Activated B cell treated with CpG ODN at 0.5 μM for 24 hours (primary cell): ENCODE measurements around the gene ARHGAP21. TPM values are rescaled to one million over a fixed set of nuclear protein-coding genes. Genes with fewer than 3 reads are reported as not detected.

Experiments used
- ATAC-seq: fragments of 200-7000 bp; cut with Tn5 transposase; one replicate; pipeline ENCODE4 v1.10.0; 2021; ENCODE audit warnings: low read depth, mild to moderate bottlenecking, moderate library complexity
- CTCF ChIA-PET: fragments of 350-600 bp; sonication (Branson Sonifier 250); formaldehyde crosslinking; loops from one replicate; lab custom pipeline; 2021; ENCODE audit warnings: antibody characterized with exemption; lab: Charles Lee
- POLR2A ChIA-PET: fragments of 350-600 bp; sonication (Branson Sonifier 250); formaldehyde crosslinking; loops from one replicate; lab custom pipeline; 2021; ENCODE audit warnings: antibody characterized with exemption; lab: Charles Lee
- DNase-seq: peaks from one replicate; pipeline ENCODE4 v3.0.0; 2022
- H3K27ac Mint-ChIP-seq: one replicate; pipeline ENCODE4 v1.8.0; 2020; ENCODE audit warnings: mixed read lengths
- H3K27me3 Mint-ChIP-seq: one replicate; pipeline ENCODE4 v1.8.0; 2021; ENCODE audit warnings: mixed read lengths
- H3K36me3 Mint-ChIP-seq: one replicate; pipeline ENCODE4 v1.8.0; 2021; ENCODE audit warnings: low read depth, mixed read lengths
- H3K4me1 Mint-ChIP-seq: one replicate; pipeline ENCODE4 v1.8.0; 2021; ENCODE audit warnings: mixed read lengths
- H3K4me3 Mint-ChIP-seq: one replicate; pipeline ENCODE4 v1.8.0; 2020; ENCODE audit warnings: mild to moderate bottlenecking, mixed read lengths
- H3K9me3 Mint-ChIP-seq: one replicate; pipeline ENCODE4 v1.8.0; 2020; ENCODE audit warnings: mixed read lengths
- intact Hi-C: fragments of 100-400 bp; cut with micrococcal nuclease; formaldehyde crosslinking; loops from one replicate; pipeline ENCODE4 v1.15.1; 2024
- total RNA-seq: library from RNA; stranded (reverse); gene quantifications from 2 replicates; pipeline ENCODE4 v1.2.3, GENCODE V29; 2022
- TF ChIP-seq, protein P1 (sequence below): fragments of 200-600 bp; IDR thresholded peaks from one replicate; pipeline ENCODE4 v1.8.0; 2022; ENCODE audit warnings: antibody characterized with exemption, mild to moderate bottlenecking

Gene ARHGAP21
- total RNA-seq, 1 donor from 2014 or later = 20.8 TPM

DNA sequence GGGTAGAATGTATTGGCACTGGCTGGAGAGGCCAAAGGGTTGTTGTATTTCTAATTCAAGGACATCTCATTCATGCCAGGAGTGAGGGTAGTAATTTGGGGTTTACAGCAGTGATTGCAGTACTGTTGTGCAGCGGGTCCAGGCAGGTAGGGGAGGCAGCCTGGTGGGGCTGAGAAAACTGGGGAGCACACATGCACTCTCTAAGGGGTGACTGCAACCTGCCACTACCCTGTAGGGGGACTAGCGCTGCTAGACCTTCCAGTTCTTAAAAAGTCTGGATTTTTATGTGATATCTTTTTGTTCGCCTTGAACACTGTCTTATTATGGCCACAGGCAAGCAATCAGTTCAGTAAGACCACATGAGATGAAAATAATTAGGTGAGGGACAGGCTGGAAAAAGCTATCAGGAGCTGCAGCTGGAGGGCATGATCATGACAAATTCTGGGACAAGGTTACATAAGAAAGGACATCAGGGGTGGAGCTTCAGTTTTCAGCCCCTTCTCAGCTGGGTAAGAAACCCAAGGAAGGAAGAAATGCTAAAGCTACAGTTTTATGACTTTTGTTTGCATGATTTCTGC is 149.0 kb downstream of the ARHGAP21 start:
- POLR2A ChIA-PET = no interaction called here

DNA sequence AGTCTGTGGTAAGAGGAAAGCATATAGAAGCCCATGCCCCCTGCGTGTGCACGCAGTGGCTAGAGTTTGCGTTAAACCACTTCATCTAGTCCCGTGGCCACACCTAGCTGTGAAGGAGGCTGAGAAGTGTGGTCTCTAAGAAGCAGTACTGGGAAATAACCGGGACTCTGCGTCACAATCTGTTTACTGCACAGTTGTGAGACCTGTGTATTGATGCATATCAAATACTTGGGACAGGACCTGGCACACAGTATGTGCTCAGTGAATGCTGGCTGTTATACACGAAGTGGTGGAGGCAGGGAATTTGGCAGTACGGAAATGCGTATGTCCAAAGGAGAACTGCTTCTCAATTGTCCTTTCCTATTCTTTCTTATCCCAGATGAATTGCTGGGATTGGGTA is 149.5 kb downstream of the ARHGAP21 start:
- intact Hi-C loops = no loop called here
- Mint-ChIP-seq H3K36me3 (no peaks in the 10 kb centered on the region), H3K27me3 (peaks cover 10% of the 10 kb centered on the region), H3K4me3 (no peak overlapping the region), H3K27ac (no peak overlapping the region), H3K9me3 (peaks cover 9% of the 10 kb centered on the region), H3K4me1 (no peaks in the 10 kb centered on the region)
- CTCF ChIA-PET = interaction anchor here (0.6 kb wide), 1 partner anchor 12 kb away, joined by 3 read pairs; no protein-coding TSS in a partner anchor
- no peak for ATAC-seq
- POLR2A ChIA-PET = no interaction called here
- no peak for DNase-seq
- TF ChIP-seq, protein P1, sequence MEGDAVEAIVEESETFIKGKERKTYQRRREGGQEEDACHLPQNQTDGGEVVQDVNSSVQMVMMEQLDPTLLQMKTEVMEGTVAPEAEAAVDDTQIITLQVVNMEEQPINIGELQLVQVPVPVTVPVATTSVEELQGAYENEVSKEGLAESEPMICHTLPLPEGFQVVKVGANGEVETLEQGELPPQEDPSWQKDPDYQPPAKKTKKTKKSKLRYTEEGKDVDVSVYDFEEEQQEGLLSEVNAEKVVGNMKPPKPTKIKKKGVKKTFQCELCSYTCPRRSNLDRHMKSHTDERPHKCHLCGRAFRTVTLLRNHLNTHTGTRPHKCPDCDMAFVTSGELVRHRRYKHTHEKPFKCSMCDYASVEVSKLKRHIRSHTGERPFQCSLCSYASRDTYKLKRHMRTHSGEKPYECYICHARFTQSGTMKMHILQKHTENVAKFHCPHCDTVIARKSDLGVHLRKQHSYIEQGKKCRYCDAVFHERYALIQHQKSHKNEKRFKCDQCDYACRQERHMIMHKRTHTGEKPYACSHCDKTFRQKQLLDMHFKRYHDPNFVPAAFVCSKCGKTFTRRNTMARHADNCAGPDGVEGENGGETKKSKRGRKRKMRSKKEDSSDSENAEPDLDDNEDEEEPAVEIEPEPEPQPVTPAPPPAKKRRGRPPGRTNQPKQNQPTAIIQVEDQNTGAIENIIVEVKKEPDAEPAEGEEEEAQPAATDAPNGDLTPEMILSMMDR = no peak

More for the DNA sequence above, 149.0 kb downstream of the ARHGAP21 start:
- ATAC-seq (no peak), DNase-seq (no peak)
- intact Hi-C loops = no loop called here
- Mint-ChIP-seq H3K27ac (no peak overlapping the region), H3K36me3 (no peaks in the 10 kb centered on the region), H3K4me1 (no peaks in the 10 kb centered on the region), H3K9me3 (peaks cover 9% of the 10 kb centered on the region), H3K4me3 (no peak overlapping the region), H3K27me3 (peaks cover 8% of the 10 kb centered on the region)
- TF ChIP-seq, protein P1 = no peak
- CTCF ChIA-PET = no interaction called here

DNA sequence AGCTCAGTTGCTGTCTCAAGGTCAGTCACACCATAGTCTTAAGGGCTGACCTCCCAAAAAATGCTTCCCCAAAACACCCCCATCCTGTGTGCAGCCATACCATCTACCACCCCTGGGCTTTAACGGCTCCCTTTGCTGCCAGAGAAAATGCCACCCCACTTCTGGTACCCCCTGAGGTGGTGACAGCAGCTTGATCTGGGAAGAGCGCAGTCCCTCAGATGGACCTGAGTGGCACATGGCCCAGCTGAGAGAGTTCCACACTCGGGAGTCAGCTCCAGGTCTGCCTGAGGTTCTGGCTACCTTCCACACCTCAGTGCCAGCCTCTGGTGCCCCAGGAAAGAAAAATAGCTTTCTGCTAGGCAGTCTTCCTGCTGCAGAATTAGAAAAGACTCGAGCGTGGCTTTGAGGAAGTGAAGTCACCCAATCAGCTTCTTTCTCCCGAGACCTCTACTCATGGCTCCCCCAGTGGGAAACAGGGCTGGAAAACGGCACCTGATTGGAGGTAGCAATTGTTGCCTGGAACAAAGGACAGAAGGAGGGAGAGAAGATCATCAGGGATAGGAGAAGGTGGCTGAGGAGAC is 151.7 kb downstream of the ARHGAP21 start:
- Mint-ChIP-seq H3K36me3 (no peaks in the 10 kb centered on the region), H3K27ac (no peak overlapping the region), H3K9me3 (peaks cover 6% of the 10 kb centered on the region), H3K4me3 (no peak overlapping the region), H3K4me1 (no peaks in the 10 kb centered on the region), H3K27me3 (peaks cover 10% of the 10 kb centered on the region)
- no peak for ATAC-seq
- intact Hi-C loops = no loop called here
- TF ChIP-seq, protein P1 = no peak
- CTCF ChIA-PET = no interaction called here
- DNase-seq = no peak
- POLR2A ChIA-PET = no interaction called here

DNA sequence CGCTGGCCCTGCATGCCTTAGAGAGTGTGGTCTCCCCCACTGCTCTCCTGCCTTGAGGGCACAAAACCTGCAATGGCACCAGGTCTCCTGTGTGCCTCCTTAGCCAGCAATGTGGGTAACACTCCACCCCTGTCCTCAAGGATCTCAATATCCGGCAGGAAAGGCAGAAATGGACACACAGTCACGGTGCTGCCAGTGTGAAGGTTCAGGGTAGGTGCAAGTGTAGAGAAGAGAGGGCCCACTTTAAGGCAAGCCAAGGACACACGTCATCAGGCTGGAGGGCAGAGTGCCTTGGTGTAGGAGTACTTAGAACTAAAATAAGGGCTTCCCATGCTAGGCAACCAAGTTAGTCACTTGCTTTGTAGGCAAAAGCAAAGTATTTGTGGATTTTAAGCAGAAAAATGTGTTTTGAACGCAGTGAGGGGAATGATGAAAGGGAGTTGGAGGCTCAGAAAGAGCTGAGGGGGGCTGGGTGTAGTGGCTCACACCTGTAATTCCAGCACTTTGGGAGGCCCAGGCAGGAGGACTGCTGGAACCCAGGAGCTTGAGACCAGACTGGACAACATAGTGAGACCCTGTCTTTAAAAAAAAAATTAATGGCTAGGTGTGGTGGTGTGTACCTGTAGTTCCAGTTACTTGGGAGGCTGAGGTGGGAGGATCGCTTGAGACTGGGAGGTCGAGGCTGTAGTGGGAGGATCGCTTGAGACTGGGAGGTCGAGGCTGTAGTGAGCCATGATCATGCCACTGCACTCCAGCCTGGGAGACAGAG is 152.8 kb downstream of the ARHGAP21 start:
- Mint-ChIP-seq H3K9me3 (no peaks in the 10 kb centered on the region), H3K27me3 (peaks cover 10% of the 10 kb centered on the region)
- no peak for ATAC-seq

More for the DNA sequence above, 152.8 kb downstream of the ARHGAP21 start:
- no peak for DNase-seq
- Mint-ChIP-seq H3K36me3 (no peaks in the 10 kb centered on the region), H3K27ac (no peak overlapping the region), H3K4me1 (no peaks in the 10 kb centered on the region), H3K4me3 (no peak overlapping the region)
- intact Hi-C loops = no loop called here
- POLR2A ChIA-PET = no interaction called here
- TF ChIP-seq, protein P1 = no peak
- CTCF ChIA-PET = no interaction called here
